GM12801 (cell line): ENCODE measurements around the gene C10orf88.

Experiments
- CTCF ChIP-seq: IDR thresholded peaks from one replicate; pipeline ENCODE4 v1.5.1; 2011; ENCODE audit warnings: control low read depth; ENCODE audit not compliant: insufficient read length; ENCODE audit errors: extremely low read depth

C10orf88 gene

GRCh38 chr10:122983898-122984297 is 29.9 kb upstream of the C10orf88 start:
- TF ChIP-seq CTCF = no peak

GRCh38 chr10:122981066-122981464 is 27.0 kb upstream of the C10orf88 start:
- TF ChIP-seq CTCF = no peak

- no peak for TF ChIP-seq CTCF
Observed at GRCh38 chr10:122980209-122981065, 26.4 kb upstream of the C10orf88 start, which contains the start of gene PSTK. Gene PSTK, plus strand, starts transcription at chr10:122980401. Its CDS starts 79 bp downstream, at chr10:122980480.

- TF ChIP-seq CTCF = no peak
Observed at GRCh38 chr10:122974543-122975064, 20.6 kb upstream of the C10orf88 start.

- no peak for TF ChIP-seq CTCF
Observed at GRCh38 chr10:122974023-122974422, 20.0 kb upstream of the C10orf88 start.

GRCh38 chr10:122968698-122969097 is 14.7 kb upstream of the C10orf88 start:
- TF ChIP-seq CTCF = no peak

GRCh38 chr10:122966879-122967278 is 12.9 kb upstream of the C10orf88 start:
- no peak for TF ChIP-seq CTCF
